KMS-11 (cell line): ENCODE data around the gene PKD1L1.

Source experiments
- H2AFZ ChIP-seq: fragments of 200-600 bp; sonication (generic); 2 replicates; pipeline ENCODE4 v1.6.1; 2016; ENCODE audit warnings: antibody characterized with exemption, mixed run types, low read depth
- H3K27ac ChIP-seq: fragments of 200-600 bp; sonication (generic); 2 replicates; pipeline ENCODE4 v1.6.1; 2016; ENCODE audit warnings: mild to moderate bottlenecking, mixed run types
- H3K27me3 ChIP-seq: fragments of 200-600 bp; sonication (generic); 2 replicates; pipeline ENCODE4 v1.6.1; 2017; ENCODE audit warnings: mild to moderate bottlenecking, low read depth, mixed run types, moderate library complexity; ENCODE audit not compliant: insufficient read depth
- H3K36me3 ChIP-seq: fragments of 200-600 bp; sonication (generic); 2 replicates; pipeline ENCODE4 v1.6.1; 2017; ENCODE audit warnings: mild to moderate bottlenecking, mixed run types; ENCODE audit not compliant: insufficient read depth
- H3K4me1 ChIP-seq: fragments of 200-600 bp; sonication (generic); 2 replicates; pipeline ENCODE4 v1.6.1; 2016; ENCODE audit warnings: mild to moderate bottlenecking, low read depth, mixed run types; ENCODE audit not compliant: poor library complexity, severe bottlenecking
- H3K4me2 ChIP-seq: fragments of 200-600 bp; sonication (generic); 2 replicates; pipeline ENCODE4 v1.7.0; 2016; ENCODE audit warnings: mild to moderate bottlenecking, mixed run types
- H3K4me3 ChIP-seq: fragments of 200-600 bp; sonication (generic); IDR thresholded peaks from 2 replicates; pipeline ENCODE4 v1.6.1; 2017; ENCODE audit warnings: low read depth, low read length, mixed read lengths; ENCODE audit not compliant: insufficient read depth
- H3K79me2 ChIP-seq: fragments of 200-600 bp; sonication (generic); 2 replicates; pipeline ENCODE4 v1.6.1; 2016; ENCODE audit warnings: low read depth, mixed run types; ENCODE audit not compliant: insufficient read depth
- H3K9ac ChIP-seq: fragments of 200-600 bp; sonication (generic); 2 replicates; pipeline ENCODE4 v1.6.1; 2016; ENCODE audit warnings: mild to moderate bottlenecking, mixed run types
- H4K20me1 ChIP-seq: fragments of 200-600 bp; sonication (generic); 2 replicates; pipeline ENCODE4 v1.6.1; 2016; ENCODE audit warnings: mild to moderate bottlenecking, mixed run types; ENCODE audit not compliant: insufficient read depth
- TF ChIP-seq, protein P1 (sequence below): fragments of 200-600 bp; sonication (generic); conservative IDR thresholded peaks from 2 replicates; pipeline ENCODE4 v1.6.1; 2017; ENCODE audit warnings: low read depth, mild to moderate bottlenecking, antibody characterized with exemption, low read length, moderate library complexity, mixed read lengths

The PKD1L1 gene

DNA sequence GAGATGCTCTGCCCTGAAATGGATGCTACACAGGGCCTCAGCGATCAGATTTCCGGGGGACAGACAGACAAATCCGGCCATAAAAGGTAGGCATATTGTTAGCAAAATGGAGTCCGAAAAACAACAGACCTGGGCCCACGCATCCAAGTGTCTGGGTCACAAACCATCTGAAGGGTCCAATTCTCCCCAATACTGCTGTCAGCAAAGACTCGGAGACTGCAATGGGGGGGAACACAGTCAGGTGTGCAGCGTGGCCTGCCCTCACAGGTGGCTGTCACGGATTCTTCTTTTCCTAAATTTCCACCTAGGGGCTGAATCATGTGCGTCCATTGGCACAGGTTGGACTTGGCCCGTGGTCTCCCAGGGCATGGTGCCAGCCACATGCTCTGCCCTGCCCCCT lies 12.9 kb downstream of the PKD1L1 start:
- no peaks in the 10 kb centered on the region for H3K79me2 ChIP-seq
- no peak overlapping the region for H3K9ac ChIP-seq
- no peaks in the 10 kb centered on the region for H4K20me1 ChIP-seq
- no peaks in the 10 kb centered on the region for H3K4me1 ChIP-seq
- TF ChIP-seq, protein P1, sequence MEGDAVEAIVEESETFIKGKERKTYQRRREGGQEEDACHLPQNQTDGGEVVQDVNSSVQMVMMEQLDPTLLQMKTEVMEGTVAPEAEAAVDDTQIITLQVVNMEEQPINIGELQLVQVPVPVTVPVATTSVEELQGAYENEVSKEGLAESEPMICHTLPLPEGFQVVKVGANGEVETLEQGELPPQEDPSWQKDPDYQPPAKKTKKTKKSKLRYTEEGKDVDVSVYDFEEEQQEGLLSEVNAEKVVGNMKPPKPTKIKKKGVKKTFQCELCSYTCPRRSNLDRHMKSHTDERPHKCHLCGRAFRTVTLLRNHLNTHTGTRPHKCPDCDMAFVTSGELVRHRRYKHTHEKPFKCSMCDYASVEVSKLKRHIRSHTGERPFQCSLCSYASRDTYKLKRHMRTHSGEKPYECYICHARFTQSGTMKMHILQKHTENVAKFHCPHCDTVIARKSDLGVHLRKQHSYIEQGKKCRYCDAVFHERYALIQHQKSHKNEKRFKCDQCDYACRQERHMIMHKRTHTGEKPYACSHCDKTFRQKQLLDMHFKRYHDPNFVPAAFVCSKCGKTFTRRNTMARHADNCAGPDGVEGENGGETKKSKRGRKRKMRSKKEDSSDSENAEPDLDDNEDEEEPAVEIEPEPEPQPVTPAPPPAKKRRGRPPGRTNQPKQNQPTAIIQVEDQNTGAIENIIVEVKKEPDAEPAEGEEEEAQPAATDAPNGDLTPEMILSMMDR, result no peak
- no peak overlapping the region for H3K4me3 ChIP-seq
- no peak overlapping the region for H2AFZ ChIP-seq
- H3K36me3 ChIP-seq, result no peaks in the 10 kb centered on the region
- H3K4me2 ChIP-seq, result no peak overlapping the region
- no peaks in the 10 kb centered on the region for H3K27me3 ChIP-seq
- no peak overlapping the region for H3K27ac ChIP-seq

DNA sequence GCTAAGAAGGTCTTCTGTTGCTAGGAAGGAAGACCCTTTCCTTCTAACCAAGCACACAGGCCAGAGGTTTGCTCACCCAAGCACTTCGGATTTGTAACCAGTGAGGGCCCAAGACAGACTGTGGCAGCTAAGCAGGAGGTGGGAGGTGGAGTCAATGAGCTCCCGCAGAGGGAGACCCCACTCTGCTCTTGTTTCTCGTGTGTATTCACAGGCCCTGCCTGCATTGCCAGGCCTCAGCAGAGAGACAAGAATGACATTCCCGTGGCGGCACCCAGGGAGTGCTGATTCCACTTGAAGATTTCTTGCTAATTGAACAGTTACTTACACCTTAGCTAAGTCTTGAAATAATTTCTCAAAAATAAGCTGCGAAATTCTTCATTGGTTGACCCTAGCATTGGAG lies 13.4 kb downstream of the PKD1L1 start:
- no peaks in the 10 kb centered on the region for H3K27me3 ChIP-seq
- H3K4me1 ChIP-seq, result no peaks in the 10 kb centered on the region
- no peaks in the 10 kb centered on the region for H3K36me3 ChIP-seq
- no peak overlapping the region for H3K4me2 ChIP-seq
- TF ChIP-seq, protein P1, result no peak
- H3K9ac ChIP-seq, result no peak overlapping the region
- no peak overlapping the region for H3K27ac ChIP-seq
- no peak overlapping the region for H2AFZ ChIP-seq
- no peaks in the 10 kb centered on the region for H3K79me2 ChIP-seq
- no peaks in the 10 kb centered on the region for H4K20me1 ChIP-seq
- H3K4me3 ChIP-seq, result no peak overlapping the region

DNA sequence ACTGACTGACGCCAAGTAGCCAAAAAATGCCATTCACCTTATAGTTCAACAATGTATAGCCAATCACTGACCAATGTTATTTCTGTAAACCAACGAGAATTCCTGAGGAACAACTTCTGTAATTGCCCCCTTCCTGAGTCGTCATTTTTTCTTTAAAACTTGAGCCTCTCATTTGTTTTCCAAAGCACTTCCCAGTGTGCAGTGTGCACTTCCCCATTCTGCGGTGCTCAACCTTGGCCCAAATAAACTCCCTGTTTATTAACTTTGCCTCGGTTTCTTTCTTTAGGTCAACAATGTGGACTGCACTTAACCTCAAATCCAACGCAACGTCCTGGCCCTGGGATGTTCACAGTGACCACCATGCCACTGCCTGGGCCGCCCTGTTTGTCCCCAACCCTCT lies 15.1 kb downstream of the PKD1L1 start:
- Histone ChIP-seq H3K4me3 (no peak overlapping the region), H3K79me2 (no peaks in the 10 kb centered on the region), H3K27ac (no peak overlapping the region), H4K20me1 (no peaks in the 10 kb centered on the region), H3K4me2 (no peak overlapping the region), H2AFZ (no peak overlapping the region), H3K36me3 (no peaks in the 10 kb centered on the region), H3K9ac (no peak overlapping the region), H3K4me1 (no peaks in the 10 kb centered on the region), H3K27me3 (no peaks in the 10 kb centered on the region)
- TF ChIP-seq, protein P1, result no peak

DNA sequence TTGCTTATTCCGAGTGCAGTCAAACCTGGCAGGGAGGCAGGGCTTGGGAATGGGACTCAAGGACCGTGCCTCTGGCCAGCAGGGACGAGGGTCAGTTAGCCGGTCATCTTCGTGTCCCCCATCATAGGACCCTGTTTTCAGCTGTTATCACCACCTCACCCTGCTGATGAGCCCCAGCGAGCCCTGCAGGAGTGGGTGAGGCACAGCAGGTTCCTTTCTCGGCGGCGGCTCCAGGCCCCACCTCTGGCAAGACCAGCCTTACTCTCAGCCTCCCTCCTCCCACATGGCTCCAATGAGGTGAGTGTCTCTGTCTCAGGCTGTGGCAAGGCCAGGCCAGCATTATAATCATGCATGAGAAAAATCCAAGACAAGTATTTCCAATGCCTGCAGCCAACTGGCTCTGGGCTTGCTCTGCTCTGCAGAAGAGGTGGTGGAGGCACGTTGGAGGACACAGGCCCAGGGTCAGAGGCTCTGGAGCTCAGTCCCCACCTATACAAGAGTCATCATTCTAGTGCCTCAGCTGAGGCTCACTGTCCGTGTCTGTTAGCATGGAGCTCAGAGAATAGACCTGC lies 15.7 kb downstream of the PKD1L1 start:
- no peaks in the 10 kb centered on the region for H3K4me1 ChIP-seq
- H3K4me3 ChIP-seq, result no peak overlapping the region
- H4K20me1 ChIP-seq, result no peaks in the 10 kb centered on the region
- no peak overlapping the region for H2AFZ ChIP-seq
- H3K9ac ChIP-seq, result no peak overlapping the region
- no peaks in the 10 kb centered on the region for H3K36me3 ChIP-seq
- H3K4me2 ChIP-seq, result no peak overlapping the region
- TF ChIP-seq, protein P1, result no peak
- no peaks in the 10 kb centered on the region for H3K79me2 ChIP-seq
- H3K27ac ChIP-seq, result no peak overlapping the region
- H3K27me3 ChIP-seq, result no peaks in the 10 kb centered on the region
